DOHH2 (cell line): Measurements from ENCODE around the gene GYS1.

Experiments
- H3F3A ChIP-seq: fragments of 200-600 bp; sonication (generic), shearing (Covaris generic); 2 replicates; pipeline ENCODE4 v1.6.0; 2016; ENCODE audit warnings: antibody characterized with exemption, mild to moderate bottlenecking; ENCODE audit not compliant: control insufficient read depth, insufficient read depth
- H3K27ac ChIP-seq: fragments of 200-600 bp; sonication (generic); 2 replicates; pipeline ENCODE4 v1.5.1; 2014; ENCODE audit warnings: low read depth, mild to moderate bottlenecking, low read length, moderate library complexity
- H3K27me3 ChIP-seq: fragments of 200-600 bp; sonication (generic); 2 replicates; pipeline ENCODE4 v1.6.1; 2014; ENCODE audit warnings: mild to moderate bottlenecking, low read length, mixed read lengths; ENCODE audit not compliant: control insufficient read depth
- H3K36me3 ChIP-seq: fragments of 200-600 bp; sonication (generic); 2 replicates; pipeline ENCODE4 v1.6.1; 2014; ENCODE audit warnings: mild to moderate bottlenecking, low read length, moderate library complexity, mixed read lengths; ENCODE audit not compliant: control insufficient read depth
- H3K4me1 ChIP-seq: fragments of 200-600 bp; sonication (generic); 2 replicates; pipeline ENCODE4 v1.6.1; 2014; ENCODE audit warnings: mild to moderate bottlenecking, low read length, mixed read lengths; ENCODE audit not compliant: control insufficient read depth
- H3K4me2 ChIP-seq: fragments of 200-600 bp; sonication (generic); 2 replicates; pipeline ENCODE4 v1.6.0; 2014; ENCODE audit warnings: mild to moderate bottlenecking, low read length, moderate library complexity
- H3K4me3 ChIP-seq: fragments of 200-600 bp; sonication (generic); 2 replicates; pipeline ENCODE4 v1.5.1; 2014; ENCODE audit warnings: mild to moderate bottlenecking, low read length, mixed read lengths
- H3K79me2 ChIP-seq: fragments of 200-600 bp; sonication (generic); 2 replicates; pipeline ENCODE4 v1.6.1; 2014; ENCODE audit warnings: mild to moderate bottlenecking, low read length, mixed read lengths; ENCODE audit not compliant: control insufficient read depth
- H3K9me2 ChIP-seq: fragments of 200-600 bp; sonication (generic); replicated peaks from 2 replicates; pipeline ENCODE4 v1.6.1; 2014; ENCODE audit warnings: mild to moderate bottlenecking, low read length, mixed read lengths; ENCODE audit not compliant: control insufficient read depth
- H3K9me3 ChIP-seq: fragments of 200-600 bp; sonication (generic); 2 replicates; pipeline ENCODE4 v1.6.1; 2014; ENCODE audit warnings: antibody characterized with exemption, low read length, mixed read lengths; ENCODE audit not compliant: control insufficient read depth, insufficient read depth
- H4K20me1 ChIP-seq: fragments of 200-600 bp; sonication (generic); 2 replicates; pipeline ENCODE4 v1.6.0; 2014; ENCODE audit warnings: low read depth, mild to moderate bottlenecking, antibody characterized with exemption, low read length, moderate library complexity; ENCODE audit not compliant: control insufficient read depth, insufficient read depth
- EZH2phosphoT487 ChIP-seq: fragments of 200-600 bp; sonication (generic); IDR thresholded peaks from 2 replicates; pipeline ENCODE4 v1.6.1; 2017; ENCODE audit warnings: borderline replicate concordance, mild to moderate bottlenecking, antibody characterized with exemption, low read length, moderate library complexity, mixed read lengths
- TF ChIP-seq, protein P1 (sequence below): fragments of 200-600 bp; sonication (generic); IDR thresholded peaks from one replicate; pipeline ENCODE4 v1.5.1; 2014; ENCODE audit warnings: antibody characterized with exemption, mild to moderate bottlenecking, low read depth, low read length; ENCODE audit not compliant: poor library complexity, severe bottlenecking

Gene GYS1

DNA sequence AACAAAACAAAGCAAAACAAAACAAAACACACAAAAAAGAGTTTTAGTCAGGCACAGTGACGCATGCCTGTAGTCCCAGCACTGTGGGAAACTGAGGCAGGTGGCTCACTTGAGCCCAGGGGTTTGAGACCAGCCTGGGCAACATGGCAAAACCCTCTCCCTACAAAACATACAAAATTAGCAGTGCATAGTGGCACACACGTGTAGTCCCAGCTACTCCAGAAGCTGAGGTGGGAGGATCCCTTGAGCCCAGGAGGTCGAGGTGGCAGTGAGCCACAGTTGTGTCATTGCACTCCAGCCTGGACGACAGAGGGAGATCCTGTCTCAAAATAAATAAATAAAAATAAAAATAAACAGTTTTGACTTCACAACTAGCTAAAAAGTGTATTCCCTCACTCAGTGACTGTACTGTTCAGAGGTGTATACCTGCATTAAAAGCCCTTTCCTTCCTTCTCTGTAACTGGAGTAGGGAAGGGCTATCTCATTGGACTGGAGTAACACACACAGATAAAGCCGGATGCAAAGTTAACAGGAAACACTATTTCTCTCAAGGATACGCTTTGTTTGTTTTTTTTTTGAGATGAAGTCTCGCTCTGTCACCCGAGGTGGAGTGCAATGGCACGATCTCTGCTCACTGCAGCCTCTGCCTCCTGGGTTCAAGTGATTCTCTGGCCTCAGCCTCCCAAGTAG is 42.1 kb downstream of the GYS1 start:
- TF ChIP-seq EZH2phosphoT487, result no peak
- TF ChIP-seq, protein P1, sequence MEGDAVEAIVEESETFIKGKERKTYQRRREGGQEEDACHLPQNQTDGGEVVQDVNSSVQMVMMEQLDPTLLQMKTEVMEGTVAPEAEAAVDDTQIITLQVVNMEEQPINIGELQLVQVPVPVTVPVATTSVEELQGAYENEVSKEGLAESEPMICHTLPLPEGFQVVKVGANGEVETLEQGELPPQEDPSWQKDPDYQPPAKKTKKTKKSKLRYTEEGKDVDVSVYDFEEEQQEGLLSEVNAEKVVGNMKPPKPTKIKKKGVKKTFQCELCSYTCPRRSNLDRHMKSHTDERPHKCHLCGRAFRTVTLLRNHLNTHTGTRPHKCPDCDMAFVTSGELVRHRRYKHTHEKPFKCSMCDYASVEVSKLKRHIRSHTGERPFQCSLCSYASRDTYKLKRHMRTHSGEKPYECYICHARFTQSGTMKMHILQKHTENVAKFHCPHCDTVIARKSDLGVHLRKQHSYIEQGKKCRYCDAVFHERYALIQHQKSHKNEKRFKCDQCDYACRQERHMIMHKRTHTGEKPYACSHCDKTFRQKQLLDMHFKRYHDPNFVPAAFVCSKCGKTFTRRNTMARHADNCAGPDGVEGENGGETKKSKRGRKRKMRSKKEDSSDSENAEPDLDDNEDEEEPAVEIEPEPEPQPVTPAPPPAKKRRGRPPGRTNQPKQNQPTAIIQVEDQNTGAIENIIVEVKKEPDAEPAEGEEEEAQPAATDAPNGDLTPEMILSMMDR, result no peak
- Histone ChIP-seq H3K27ac (peak overlapping the region; percentile 30; the same call in 1 of the 2 replicates), H3K4me1 (peaks cover 53% of the 10 kb centered on the region)

GRCh38 chr19:48950159-48950558 is 43.0 kb downstream of the GYS1 start:
- H3K4me3 ChIP-seq, result no peak overlapping the region
- H3F3A ChIP-seq, result no peaks in the 10 kb centered on the region
- TF ChIP-seq, protein P1, result no peak
- no peak for TF ChIP-seq EZH2phosphoT487
- H3K9me2 ChIP-seq, result no peaks in the 10 kb centered on the region
- H3K9me3 ChIP-seq, result peaks cover 14% of the 10 kb centered on the region
- H3K27ac ChIP-seq, result no peak overlapping the region
- H3K4me1 ChIP-seq, result peaks cover 45% of the 10 kb centered on the region
- no peaks in the 10 kb centered on the region for H3K27me3 ChIP-seq
- no peak overlapping the region for H3K4me2 ChIP-seq
- peaks cover 4% of the 10 kb centered on the region; the same call in 1 of the 2 replicates for H3K36me3 ChIP-seq
- H4K20me1 ChIP-seq, result no peaks in the 10 kb centered on the region
- H3K79me2 ChIP-seq, result peaks cover 5% of the 10 kb centered on the region

More for the DNA sequence above, 42.1 kb downstream of the GYS1 start:
- Histone ChIP-seq H3K27me3 (no peaks in the 10 kb centered on the region), H3K9me3 (peaks cover 14% of the 10 kb centered on the region), H4K20me1 (no peaks in the 10 kb centered on the region), H3K4me3 (peak overlapping the region; percentile 31), H3F3A (no peaks in the 10 kb centered on the region), H3K36me3 (peaks cover 12% of the 10 kb centered on the region), H3K9me2 (no peaks in the 10 kb centered on the region), H3K4me2 (peak overlapping the region; percentile 43), H3K79me2 (peaks cover 13% of the 10 kb centered on the region)

GRCh38 chr19:48947258-48947542 is 45.9 kb downstream of the GYS1 start:
- no peaks in the 10 kb centered on the region for H3K79me2 ChIP-seq
- no peak overlapping the region for H3K4me2 ChIP-seq
- H4K20me1 ChIP-seq, result no peaks in the 10 kb centered on the region
- peaks cover 14% of the 10 kb centered on the region for H3K9me3 ChIP-seq
- H3F3A ChIP-seq, result no peaks in the 10 kb centered on the region
- H3K27me3 ChIP-seq, result no peaks in the 10 kb centered on the region
- H3K4me3 ChIP-seq, result no peak overlapping the region
- no peaks in the 10 kb centered on the region for H3K36me3 ChIP-seq
- H3K27ac ChIP-seq, result no peak overlapping the region
- no peaks in the 10 kb centered on the region for H3K9me2 ChIP-seq
- peaks cover 26% of the 10 kb centered on the region for H3K4me1 ChIP-seq
- TF ChIP-seq EZH2phosphoT487, result no peak
- TF ChIP-seq, protein P1, result no peak
